ENCODE measurements around the gene C1orf115.

C1orf115 gene

DNA sequence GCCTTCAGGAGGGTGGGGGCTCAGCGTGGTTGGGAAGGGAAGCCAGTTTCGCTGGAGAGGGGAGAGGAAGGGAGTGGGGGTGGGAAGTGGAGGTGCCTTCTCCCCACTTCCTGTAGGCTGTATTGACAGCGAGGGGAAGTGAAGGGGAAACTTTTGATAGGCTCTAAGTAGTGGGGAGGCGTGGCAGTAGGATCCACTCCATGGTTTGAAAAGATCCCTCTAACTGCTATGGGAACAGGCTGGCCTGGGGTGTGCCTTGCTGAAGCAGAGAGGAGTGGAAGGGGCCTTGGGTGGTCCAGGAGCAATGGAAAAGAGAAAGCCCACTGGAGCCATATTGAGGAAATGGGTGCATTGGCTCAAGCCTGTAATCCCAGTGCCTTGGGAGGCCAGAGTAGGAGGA lies 20.2 kb downstream of the C1orf115 start:
- TF ChIP-seq FOXP2 (optimal IDR thresholded peaks at IDR 0.05; ENCODE audit: borderline replicate concordance, extremely low read depth, extremely low read length, insufficient read depth) = no peak
- TF ChIP-seq SIN3A (IDR thresholded peaks at IDR 0.05; ENCODE audit: borderline replicate concordance, insufficient read depth, low read length) = no peak
- TF ChIP-seq, protein P1, sequence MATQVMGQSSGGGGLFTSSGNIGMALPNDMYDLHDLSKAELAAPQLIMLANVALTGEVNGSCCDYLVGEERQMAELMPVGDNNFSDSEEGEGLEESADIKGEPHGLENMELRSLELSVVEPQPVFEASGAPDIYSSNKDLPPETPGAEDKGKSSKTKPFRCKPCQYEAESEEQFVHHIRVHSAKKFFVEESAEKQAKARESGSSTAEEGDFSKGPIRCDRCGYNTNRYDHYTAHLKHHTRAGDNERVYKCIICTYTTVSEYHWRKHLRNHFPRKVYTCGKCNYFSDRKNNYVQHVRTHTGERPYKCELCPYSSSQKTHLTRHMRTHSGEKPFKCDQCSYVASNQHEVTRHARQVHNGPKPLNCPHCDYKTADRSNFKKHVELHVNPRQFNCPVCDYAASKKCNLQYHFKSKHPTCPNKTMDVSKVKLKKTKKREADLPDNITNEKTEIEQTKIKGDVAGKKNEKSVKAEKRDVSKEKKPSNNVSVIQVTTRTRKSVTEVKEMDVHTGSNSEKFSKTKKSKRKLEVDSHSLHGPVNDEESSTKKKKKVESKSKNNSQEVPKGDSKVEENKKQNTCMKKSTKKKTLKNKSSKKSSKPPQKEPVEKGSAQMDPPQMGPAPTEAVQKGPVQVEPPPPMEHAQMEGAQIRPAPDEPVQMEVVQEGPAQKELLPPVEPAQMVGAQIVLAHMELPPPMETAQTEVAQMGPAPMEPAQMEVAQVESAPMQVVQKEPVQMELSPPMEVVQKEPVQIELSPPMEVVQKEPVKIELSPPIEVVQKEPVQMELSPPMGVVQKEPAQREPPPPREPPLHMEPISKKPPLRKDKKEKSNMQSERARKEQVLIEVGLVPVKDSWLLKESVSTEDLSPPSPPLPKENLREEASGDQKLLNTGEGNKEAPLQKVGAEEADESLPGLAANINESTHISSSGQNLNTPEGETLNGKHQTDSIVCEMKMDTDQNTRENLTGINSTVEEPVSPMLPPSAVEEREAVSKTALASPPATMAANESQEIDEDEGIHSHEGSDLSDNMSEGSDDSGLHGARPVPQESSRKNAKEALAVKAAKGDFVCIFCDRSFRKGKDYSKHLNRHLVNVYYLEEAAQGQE (IDR thresholded peaks at IDR 0.05; ENCODE audit: insufficient read depth in 1 of 2, low read depth in 2 of 2, low read length in 2 of 2) = no peak
- no peak for TF ChIP-seq TAF1 (IDR thresholded peaks at IDR 0.05; ENCODE audit: borderline replicate concordance, insufficient read depth, low read length)
- TF ChIP-seq POLR2AphosphoS5 (IDR thresholded peaks at IDR 0.05; ENCODE audit: low read depth, low read length) = no peak

DNA sequence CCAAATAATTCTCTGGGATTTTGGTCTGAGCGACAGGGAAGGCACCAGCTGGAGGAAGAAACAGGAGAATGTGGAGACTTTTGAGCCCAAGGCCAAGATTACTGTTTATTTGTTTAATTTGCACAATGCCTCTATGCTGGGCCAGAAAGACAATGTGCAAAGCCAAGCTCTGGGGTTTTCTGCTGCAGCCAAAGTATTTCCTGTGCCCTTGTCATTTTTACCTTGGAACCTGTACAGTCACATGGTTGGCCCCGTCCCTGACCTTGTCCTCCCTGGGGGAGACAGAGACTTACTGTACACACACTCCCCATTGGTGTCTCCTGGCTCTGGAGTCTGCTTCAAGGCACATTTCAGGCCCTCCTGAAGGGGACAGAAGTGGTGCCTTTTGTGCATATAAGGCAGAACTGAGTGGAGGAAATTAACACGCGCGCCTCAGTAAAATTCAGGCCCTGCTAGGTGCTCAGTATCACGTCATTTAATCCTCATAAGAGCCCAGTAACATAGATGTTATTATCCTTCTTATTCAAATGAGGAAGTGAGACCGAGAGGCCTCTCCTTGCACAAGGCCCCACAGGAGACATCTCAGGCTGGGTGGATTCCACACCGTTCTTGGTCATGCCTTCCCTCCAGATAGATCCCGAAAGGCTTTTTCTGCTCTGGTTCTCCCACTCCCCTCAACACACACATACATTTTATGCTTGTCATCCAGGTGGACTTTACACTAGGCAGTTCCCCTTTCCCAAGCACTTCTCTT lies 21.1 kb downstream of the C1orf115 start:
- TF ChIP-seq FOXP2 (optimal IDR thresholded peaks at IDR 0.05; ENCODE audit: borderline replicate concordance, extremely low read depth, extremely low read length, insufficient read depth) = no peak
- TF ChIP-seq, protein P1 (IDR thresholded peaks at IDR 0.05; ENCODE audit: insufficient read depth in 1 of 2, low read depth in 2 of 2, low read length in 2 of 2) = no peak
- no peak for TF ChIP-seq POLR2AphosphoS5 (IDR thresholded peaks at IDR 0.05; ENCODE audit: low read depth, low read length)
- no peak for TF ChIP-seq SIN3A (IDR thresholded peaks at IDR 0.05; ENCODE audit: borderline replicate concordance, insufficient read depth, low read length)
- no peak for TF ChIP-seq TAF1 (IDR thresholded peaks at IDR 0.05; ENCODE audit: borderline replicate concordance, insufficient read depth, low read length)

DNA sequence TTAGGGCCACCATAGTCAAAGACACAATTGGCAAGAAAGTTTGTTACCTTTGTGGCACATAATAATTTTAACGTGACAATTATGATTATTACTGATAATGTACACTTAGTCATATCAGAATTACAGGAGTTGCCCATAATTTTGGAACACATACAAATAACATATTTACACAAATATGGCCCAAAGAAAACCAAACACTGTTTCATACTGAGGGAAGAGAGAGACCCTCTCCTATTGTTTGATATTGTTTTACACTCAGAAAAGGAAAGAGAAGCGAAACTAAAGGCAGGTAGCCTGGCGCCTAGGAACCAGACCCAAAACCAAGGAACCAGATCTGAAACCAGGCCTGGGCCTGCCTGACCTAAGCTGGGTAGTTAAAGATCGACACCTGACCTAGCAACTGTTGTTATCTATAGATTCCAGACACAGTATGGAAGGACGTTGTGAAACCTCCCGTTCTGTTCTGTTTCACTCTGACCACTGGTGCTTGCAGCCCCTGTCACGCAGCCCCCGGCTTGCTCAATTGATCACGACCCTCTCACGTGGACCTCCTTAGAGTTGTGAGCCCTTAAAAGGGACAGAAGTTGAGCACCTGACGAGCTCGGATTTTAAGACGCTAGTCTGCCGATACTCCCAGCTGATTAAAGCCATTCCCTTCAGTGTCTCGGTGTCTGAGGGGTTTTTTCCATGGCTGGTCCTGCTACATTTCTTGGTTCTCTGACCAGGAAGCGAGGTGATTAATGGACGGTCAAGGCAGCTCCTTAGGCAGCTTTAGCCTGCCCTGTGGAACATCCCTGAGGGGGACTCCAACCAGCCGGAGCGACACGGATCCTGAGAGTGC lies 27.9 kb downstream of the C1orf115 start:
- no peak for TF ChIP-seq SIN3A (IDR thresholded peaks at IDR 0.05; ENCODE audit: borderline replicate concordance, insufficient read depth, low read length)
- TF ChIP-seq, protein P1 (IDR thresholded peaks at IDR 0.05; ENCODE audit: insufficient read depth in 1 of 2, low read depth in 2 of 2, low read length in 2 of 2) = no peak
- TF ChIP-seq FOXP2 (optimal IDR thresholded peaks at IDR 0.05; ENCODE audit: borderline replicate concordance, extremely low read depth, extremely low read length, insufficient read depth) = no peak
- no peak for TF ChIP-seq TAF1 (IDR thresholded peaks at IDR 0.05; ENCODE audit: borderline replicate concordance, insufficient read depth, low read length)
- TF ChIP-seq POLR2AphosphoS5 (IDR thresholded peaks at IDR 0.05; ENCODE audit: low read depth, low read length) = no peak

DNA sequence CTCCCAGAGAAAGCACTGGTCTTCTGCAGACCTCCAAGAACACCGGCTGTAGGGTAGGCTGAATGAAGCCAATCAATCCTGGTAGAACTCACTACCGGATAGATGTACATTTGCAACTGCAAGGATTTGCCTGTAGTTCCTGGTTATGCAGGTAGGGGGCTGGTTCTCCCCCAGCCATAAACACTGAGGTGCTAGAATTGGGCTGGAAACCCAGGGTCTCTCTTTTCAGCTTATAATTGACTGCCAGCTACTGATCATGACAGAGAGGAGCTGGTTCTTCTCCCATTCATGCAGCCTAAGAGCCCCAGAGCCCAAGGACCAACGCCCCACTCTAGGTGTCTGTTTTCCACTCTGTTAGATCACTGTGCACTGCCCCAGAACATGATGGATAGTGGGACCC lies 36.5 kb downstream of the C1orf115 start:
- no peak for TF ChIP-seq TAF1 (IDR thresholded peaks at IDR 0.05; ENCODE audit: borderline replicate concordance, insufficient read depth, low read length)
- TF ChIP-seq SIN3A (IDR thresholded peaks at IDR 0.05; ENCODE audit: borderline replicate concordance, insufficient read depth, low read length) = no peak
- TF ChIP-seq, protein P1 (IDR thresholded peaks at IDR 0.05; ENCODE audit: insufficient read depth in 1 of 2, low read depth in 2 of 2, low read length in 2 of 2) = no peak
- no peak for TF ChIP-seq POLR2AphosphoS5 (IDR thresholded peaks at IDR 0.05; ENCODE audit: low read depth, low read length)
- TF ChIP-seq FOXP2 (optimal IDR thresholded peaks at IDR 0.05; ENCODE audit: borderline replicate concordance, extremely low read depth, extremely low read length, insufficient read depth) = no peak

Measured in PFSK-1 (cell line).